ENCODE data around the gene JAG2.

The JAG2 gene

GRCh38 chr14:105156414-105157375 lies 11.9 kb downstream of the JAG2 start:
- Mint-ChIP-seq H3K36me3 (ENCODE audit: low read depth) (no peaks in the 10 kb centered on the region), H3K27ac (no peak overlapping the region), H3K4me1 (ENCODE audit: low read depth) (no peaks in the 10 kb centered on the region), H3K4me3 (no peak overlapping the region), H3K9me3 (no peaks in the 10 kb centered on the region), H3K27me3 (no peaks in the 10 kb centered on the region)
- no peak for DNase-seq

- Mint-ChIP-seq H3K27ac (no peak overlapping the region), H3K4me1 (ENCODE audit: low read depth) (no peaks in the 10 kb centered on the region), H3K36me3 (ENCODE audit: low read depth) (no peaks in the 10 kb centered on the region), H3K4me3 (no peak overlapping the region), H3K9me3 (no peaks in the 10 kb centered on the region), H3K27me3 (no peaks in the 10 kb centered on the region)
- no peak for DNase-seq
These were observed 12.7 kb downstream of the JAG2 start for GRCh38 chr14:105155681-105156413.

GRCh38 chr14:105155071-105155651 lies 13.4 kb downstream of the JAG2 start:
- Mint-ChIP-seq H3K36me3 (ENCODE audit: low read depth) (no peaks in the 10 kb centered on the region), H3K27me3 (no peaks in the 10 kb centered on the region), H3K4me1 (ENCODE audit: low read depth) (no peaks in the 10 kb centered on the region), H3K4me3 (no peak overlapping the region), H3K9me3 (no peaks in the 10 kb centered on the region), H3K27ac (no peak overlapping the region)
- DNase-seq, result no peak

- H3K36me3 Mint-ChIP-seq (ENCODE audit: low read depth), result no peaks in the 10 kb centered on the region
- H3K4me1 Mint-ChIP-seq (ENCODE audit: low read depth), result no peaks in the 10 kb centered on the region
- DNase-seq, result no peak
- no peaks in the 10 kb centered on the region for H3K27me3 Mint-ChIP-seq
- no peaks in the 10 kb centered on the region for H3K9me3 Mint-ChIP-seq
- no peak overlapping the region for H3K27ac Mint-ChIP-seq
- H3K4me3 Mint-ChIP-seq, result no peak overlapping the region
These were observed 14.1 kb downstream of the JAG2 start for GRCh38 chr14:105154476-105154871.

- no peak for DNase-seq
- Mint-ChIP-seq H3K9me3 (no peaks in the 10 kb centered on the region), H3K27ac (no peak overlapping the region), H3K36me3 (ENCODE audit: low read depth) (no peaks in the 10 kb centered on the region), H3K27me3 (no peaks in the 10 kb centered on the region), H3K4me1 (ENCODE audit: low read depth) (no peaks in the 10 kb centered on the region), H3K4me3 (no peak overlapping the region)
These were observed 14.7 kb downstream of the JAG2 start for GRCh38 chr14:105153739-105154475.

GRCh38 chr14:105153331-105153731 lies 15.2 kb downstream of the JAG2 start:
- Mint-ChIP-seq H3K9me3 (no peaks in the 10 kb centered on the region), H3K27ac (no peak overlapping the region), H3K4me3 (no peak overlapping the region), H3K36me3 (ENCODE audit: low read depth) (no peaks in the 10 kb centered on the region), H3K4me1 (ENCODE audit: low read depth) (no peaks in the 10 kb centered on the region), H3K27me3 (no peaks in the 10 kb centered on the region)
- no peak for DNase-seq

GRCh38 chr14:105152794-105153241 lies 15.8 kb downstream of the JAG2 start:
- no peaks in the 10 kb centered on the region for H3K9me3 Mint-ChIP-seq
- H3K36me3 Mint-ChIP-seq (ENCODE audit: low read depth), result no peaks in the 10 kb centered on the region
- H3K27ac Mint-ChIP-seq, result no peak overlapping the region
- no peaks in the 10 kb centered on the region for H3K27me3 Mint-ChIP-seq
- no peak for DNase-seq
- no peaks in the 10 kb centered on the region for H3K4me1 Mint-ChIP-seq (ENCODE audit: low read depth)
- no peak overlapping the region for H3K4me3 Mint-ChIP-seq

GRCh38 chr14:105151838-105152793 lies 16.5 kb downstream of the JAG2 start:
- no peak overlapping the region for H3K4me3 Mint-ChIP-seq
- H3K36me3 Mint-ChIP-seq (ENCODE audit: low read depth), result no peaks in the 10 kb centered on the region
- H3K27me3 Mint-ChIP-seq, result no peaks in the 10 kb centered on the region
- H3K9me3 Mint-ChIP-seq, result no peaks in the 10 kb centered on the region
- DNase-seq, result no peak
- no peaks in the 10 kb centered on the region for H3K4me1 Mint-ChIP-seq (ENCODE audit: low read depth)
- no peak overlapping the region for H3K27ac Mint-ChIP-seq

- H3K4me1 Mint-ChIP-seq (ENCODE audit: low read depth), result no peaks in the 10 kb centered on the region
- no peaks in the 10 kb centered on the region for H3K27me3 Mint-ChIP-seq
- no peak overlapping the region for H3K4me3 Mint-ChIP-seq
- no peaks in the 10 kb centered on the region for H3K36me3 Mint-ChIP-seq (ENCODE audit: low read depth)
- DNase-seq, result no peak
- no peaks in the 10 kb centered on the region for H3K9me3 Mint-ChIP-seq
- no peak overlapping the region for H3K27ac Mint-ChIP-seq
These were observed 17.3 kb downstream of the JAG2 start for GRCh38 chr14:105151084-105151837.

- no peak overlapping the region for H3K4me3 Mint-ChIP-seq
- no peaks in the 10 kb centered on the region for H3K27me3 Mint-ChIP-seq
- H3K9me3 Mint-ChIP-seq, result no peaks in the 10 kb centered on the region
- H3K4me1 Mint-ChIP-seq (ENCODE audit: low read depth), result no peaks in the 10 kb centered on the region
- DNase-seq, result no peak
- H3K36me3 Mint-ChIP-seq (ENCODE audit: low read depth), result no peaks in the 10 kb centered on the region
- H3K27ac Mint-ChIP-seq, result no peak overlapping the region
These were observed 18.1 kb downstream of the JAG2 start for GRCh38 chr14:105150368-105151083.

GRCh38 chr14:105150026-105150367 lies 18.6 kb downstream of the JAG2 start:
- Mint-ChIP-seq H3K36me3 (ENCODE audit: low read depth) (no peaks in the 10 kb centered on the region), H3K9me3 (no peaks in the 10 kb centered on the region), H3K4me3 (no peak overlapping the region)

GRCh38 chr14:105149146-105149781 lies 19.3 kb downstream of the JAG2 start:
- Mint-ChIP-seq H3K27ac (no peak overlapping the region), H3K9me3 (no peaks in the 10 kb centered on the region), H3K27me3 (no peaks in the 10 kb centered on the region), H3K4me1 (ENCODE audit: low read depth) (no peaks in the 10 kb centered on the region), H3K36me3 (ENCODE audit: low read depth) (no peaks in the 10 kb centered on the region), H3K4me3 (no peak overlapping the region)
- no peak for DNase-seq

More at GRCh38 chr14:105150026-105150367, 18.6 kb downstream of the JAG2 start:
- DNase-seq, result no peak
- Mint-ChIP-seq H3K27me3 (no peaks in the 10 kb centered on the region), H3K27ac (no peak overlapping the region), H3K4me1 (ENCODE audit: low read depth) (no peaks in the 10 kb centered on the region)

Measured in activated T-cell treated with anti-CD3 and anti-CD28 coated beads, Interleukin-2, amount 50 U/mL, for 24 hours (primary cell).